Measurements from ENCODE around the gene DNMT3L. TPM values are rescaled to one million over a fixed set of nuclear protein-coding genes. Genes with fewer than 3 reads are reported as not detected.

The DNMT3L gene
- total and polyA plus RNA-seq, 8 donors, result not detected

DNA sequence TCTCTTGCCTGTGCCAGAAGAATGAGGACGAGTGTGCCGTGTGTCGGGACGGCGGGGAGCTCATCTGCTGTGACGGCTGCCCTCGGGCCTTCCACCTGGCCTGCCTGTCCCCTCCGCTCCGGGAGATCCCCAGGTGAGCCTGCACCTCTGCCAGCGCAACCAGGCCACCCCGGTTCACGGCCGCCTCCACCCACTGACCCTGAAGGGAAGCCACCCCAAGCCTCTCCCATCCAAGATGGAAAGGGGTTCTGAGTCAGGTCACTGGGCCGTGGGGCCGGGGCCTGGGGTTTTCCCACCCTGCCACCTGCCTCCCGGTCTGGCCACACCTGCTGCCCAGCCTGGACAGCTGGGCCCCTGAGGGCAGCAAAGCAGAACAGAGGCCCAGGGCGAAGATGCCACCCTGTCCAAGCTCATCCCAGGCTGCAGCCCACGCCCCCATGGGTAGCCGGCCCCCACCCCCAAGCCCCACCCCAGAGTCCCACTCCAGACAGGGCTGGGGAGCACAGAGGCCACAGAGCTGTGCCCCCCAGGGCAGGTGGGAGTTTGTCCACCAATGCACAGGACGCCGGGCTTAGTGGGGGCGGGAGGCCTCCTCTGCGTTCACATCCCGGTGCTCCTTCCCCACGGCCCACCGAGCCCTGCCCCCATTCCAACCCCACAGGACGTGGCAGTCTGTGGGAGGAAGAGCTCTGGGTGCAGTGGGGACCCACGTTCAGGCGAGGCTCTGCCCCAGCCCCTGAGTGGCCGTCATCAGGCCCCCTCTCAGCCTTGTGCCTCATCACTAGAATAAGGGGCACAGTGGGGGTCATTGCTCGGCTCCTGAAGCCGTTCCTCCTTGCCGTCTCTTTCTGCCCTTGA is 29.6 kb upstream of the DNMT3L start:
- no peaks in the 10 kb centered on the region for H3K9me3 ChIP-seq
- ATAC-seq (no peak), DNase-seq (peak in 1 of 4 donors; percentile 76)
- TF ChIP-seq, protein P1, sequence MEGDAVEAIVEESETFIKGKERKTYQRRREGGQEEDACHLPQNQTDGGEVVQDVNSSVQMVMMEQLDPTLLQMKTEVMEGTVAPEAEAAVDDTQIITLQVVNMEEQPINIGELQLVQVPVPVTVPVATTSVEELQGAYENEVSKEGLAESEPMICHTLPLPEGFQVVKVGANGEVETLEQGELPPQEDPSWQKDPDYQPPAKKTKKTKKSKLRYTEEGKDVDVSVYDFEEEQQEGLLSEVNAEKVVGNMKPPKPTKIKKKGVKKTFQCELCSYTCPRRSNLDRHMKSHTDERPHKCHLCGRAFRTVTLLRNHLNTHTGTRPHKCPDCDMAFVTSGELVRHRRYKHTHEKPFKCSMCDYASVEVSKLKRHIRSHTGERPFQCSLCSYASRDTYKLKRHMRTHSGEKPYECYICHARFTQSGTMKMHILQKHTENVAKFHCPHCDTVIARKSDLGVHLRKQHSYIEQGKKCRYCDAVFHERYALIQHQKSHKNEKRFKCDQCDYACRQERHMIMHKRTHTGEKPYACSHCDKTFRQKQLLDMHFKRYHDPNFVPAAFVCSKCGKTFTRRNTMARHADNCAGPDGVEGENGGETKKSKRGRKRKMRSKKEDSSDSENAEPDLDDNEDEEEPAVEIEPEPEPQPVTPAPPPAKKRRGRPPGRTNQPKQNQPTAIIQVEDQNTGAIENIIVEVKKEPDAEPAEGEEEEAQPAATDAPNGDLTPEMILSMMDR (IDR thresholded peaks at IDR 0.05), result no peak
- no peaks in the 10 kb centered on the region for H3K36me3 ChIP-seq
- H3K27ac ChIP-seq, result no peak overlapping the region
- peaks cover 0 to 54% of the 10 kb centered on the region in 2 donors for H3K27me3 ChIP-seq
- intact Hi-C loops (cut with DNase I), result no loop called here
- H3K4me1 ChIP-seq, result no peaks in the 10 kb centered on the region
- H3K4me3 ChIP-seq, result no peak overlapping the region

DNA sequence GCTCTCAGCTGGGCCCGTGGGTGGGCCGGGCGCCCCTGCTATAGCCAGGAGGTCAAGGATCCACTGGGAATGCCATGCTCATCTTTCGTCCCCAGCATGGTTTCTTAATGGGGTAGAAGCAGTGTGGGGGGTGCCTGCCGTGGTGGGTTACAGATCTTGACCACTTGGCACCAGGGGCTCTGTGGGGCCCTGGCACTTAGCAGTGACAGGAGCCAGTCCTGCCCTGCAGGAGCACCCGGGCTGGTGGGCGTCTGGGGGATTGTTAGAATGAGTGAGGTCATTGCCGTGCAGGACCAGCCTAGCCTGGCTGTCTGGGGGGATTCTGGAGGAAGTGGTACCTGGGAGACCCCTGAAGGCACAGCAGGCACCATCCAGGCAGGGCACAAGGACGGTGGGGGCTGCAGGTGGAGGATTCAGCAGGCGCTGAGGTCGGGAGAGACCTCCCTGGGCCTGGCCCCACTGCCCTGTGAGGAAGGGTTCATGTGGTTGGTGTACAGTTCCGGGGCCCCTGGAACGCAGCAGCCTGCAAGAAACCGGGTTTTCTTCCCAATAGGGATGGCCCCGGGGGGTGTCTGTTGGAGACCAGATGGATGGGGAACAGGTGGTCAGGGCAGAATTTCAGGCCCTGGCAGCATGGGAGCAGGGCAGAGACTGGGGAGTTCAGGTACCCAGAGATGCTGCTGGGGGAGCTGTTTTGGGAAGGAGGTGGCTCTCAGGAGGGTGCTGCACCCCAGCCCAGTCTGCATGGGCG is 28.8 kb upstream of the DNMT3L start:
- H3K27ac ChIP-seq, result no peak overlapping the region
- no peak overlapping the region for H3K4me3 ChIP-seq
- H3K36me3 ChIP-seq, result no peaks in the 10 kb centered on the region
- peaks cover 5 to 54% of the 10 kb centered on the region in 2 donors for H3K27me3 ChIP-seq
- intact Hi-C loops (cut with DNase I), result no loop called here
- ATAC-seq (no peak), DNase-seq (peak in 1 of 4 donors; percentile 48)
- peaks cover 0 to 5% of the 10 kb centered on the region in 2 donors for H3K4me1 ChIP-seq
- TF ChIP-seq, protein P1 (IDR thresholded peaks at IDR 0.05), result no peak
- H3K9me3 ChIP-seq, result no peaks in the 10 kb centered on the region

DNA sequence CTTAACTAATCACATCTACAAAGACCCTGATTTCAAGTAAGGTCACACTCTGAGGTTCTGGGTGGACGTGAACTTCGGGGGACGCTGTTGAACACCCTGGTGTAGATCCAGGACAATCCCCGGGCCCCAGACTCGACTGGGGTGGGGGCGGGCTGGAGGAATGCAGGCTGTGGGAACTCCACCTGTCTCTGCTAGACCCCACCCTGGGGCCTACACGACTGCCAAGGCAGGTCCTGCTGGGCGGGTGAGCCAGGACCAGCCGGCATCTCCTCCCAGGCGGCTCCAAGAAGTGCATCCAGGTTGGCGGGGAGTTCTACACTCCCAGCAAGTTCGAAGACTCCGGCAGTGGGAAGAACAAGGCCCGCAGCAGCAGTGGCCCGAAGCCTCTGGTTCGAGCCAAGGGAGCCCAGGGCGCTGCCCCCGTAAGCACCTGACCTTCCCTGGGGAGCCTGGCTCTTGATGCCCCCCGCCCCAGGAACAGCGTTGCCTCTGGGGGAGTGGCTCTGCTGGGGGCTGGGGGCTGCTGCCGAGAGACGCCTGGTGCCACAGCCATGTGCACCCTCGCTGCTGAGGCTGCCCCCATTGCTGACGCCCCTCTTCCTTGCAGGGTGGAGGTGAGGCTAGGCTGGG is 27.8 kb upstream of the DNMT3L start:
- TF ChIP-seq, protein P1 (IDR thresholded peaks at IDR 0.05), result no peak
- no peak for ATAC-seq

DNA sequence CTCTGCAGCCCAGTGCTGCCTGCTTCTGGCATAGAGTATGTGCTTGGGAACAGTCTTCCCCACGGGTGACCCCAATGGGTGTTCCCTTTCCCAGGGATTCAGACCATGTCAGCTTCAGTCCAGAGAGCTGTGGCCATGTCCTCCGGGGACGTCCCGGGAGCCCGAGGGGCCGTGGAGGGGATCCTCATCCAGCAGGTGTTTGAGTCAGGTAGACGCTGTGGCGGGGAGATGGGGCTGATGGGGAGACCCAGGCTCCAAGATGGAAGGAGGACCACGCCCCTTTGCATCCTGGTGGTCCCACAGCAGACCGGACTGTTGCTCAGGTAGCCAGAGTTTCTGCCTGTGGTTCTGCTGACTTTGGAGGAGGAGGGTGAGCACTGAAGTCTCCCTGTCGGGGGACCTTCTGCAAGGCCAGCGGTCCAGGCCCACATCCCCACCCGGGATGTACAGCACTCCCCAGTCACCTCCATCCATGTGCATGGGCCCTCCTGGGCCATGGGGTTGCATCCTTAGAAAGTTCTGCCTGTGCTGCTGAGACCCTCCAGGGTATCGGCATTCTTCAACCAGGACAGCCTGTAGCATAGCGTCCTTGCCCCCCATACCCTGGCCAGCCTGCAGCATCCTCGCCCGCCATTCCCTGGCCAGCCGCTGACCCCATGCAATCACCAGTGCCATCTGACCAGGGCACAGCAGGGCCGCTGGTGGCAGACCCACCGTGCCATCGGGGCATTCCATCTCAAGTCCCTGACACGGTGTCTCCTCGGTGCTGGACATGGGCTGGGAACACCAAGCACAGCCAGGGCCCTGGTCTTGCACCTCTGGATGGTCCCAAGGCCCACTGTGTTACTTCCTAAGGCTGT is 26.8 kb upstream of the DNMT3L start:
- H3K27me3 ChIP-seq, result peaks cover 7 to 52% of the 10 kb centered on the region in 2 donors
- no peaks in the 10 kb centered on the region for H3K9me3 ChIP-seq
- no peak overlapping the region for H3K4me3 ChIP-seq
- intact Hi-C loops (cut with DNase I), result no loop called here
- H3K4me1 ChIP-seq, result peaks cover 0 to 6% of the 10 kb centered on the region in 2 donors
- TF ChIP-seq, protein P1 (IDR thresholded peaks at IDR 0.05), result no peak
- no peak overlapping the region for H3K27ac ChIP-seq
- ATAC-seq (no peak), DNase-seq (peak in 1 of 4 donors; percentile 56)
- no peaks in the 10 kb centered on the region for H3K36me3 ChIP-seq

More for the DNA sequence above, 27.8 kb upstream of the DNMT3L start:
- Histone ChIP-seq H3K4me1 (peaks cover 0 to 6% of the 10 kb centered on the region in 2 donors), H3K36me3 (no peaks in the 10 kb centered on the region), H3K9me3 (no peaks in the 10 kb centered on the region), H3K27me3 (peaks cover 7 to 54% of the 10 kb centered on the region in 2 donors), H3K27ac (no peak overlapping the region), H3K4me3 (no peak overlapping the region)
- DNase-seq, result peak in 1 of 4 donors; percentile 59
- intact Hi-C loops (cut with DNase I), result no loop called here
